T-helper 1 cell (primary cell): ENCODE data around the gene LCN15.

Source experiments
- DNase-seq, 5 donors: peaks; one replicate each; pipeline ENCODE4 v3.0.0-alpha.2; 2012 to 2020

The LCN15 gene

GRCh38 chr9:136740069-136740468 is 24.2 kb downstream of the LCN15 start:
- no peak for DNase-seq

GRCh38 chr9:136739509-136739908 is 24.8 kb downstream of the LCN15 start:
- DNase-seq: no peak

- DNase-seq: no peak
Measured at GRCh38 chr9:136738960-136739359, 25.4 kb downstream of the LCN15 start.

- no peak for DNase-seq
Measured at GRCh38 chr9:136735812-136736480, 28.4 kb downstream of the LCN15 start.

GRCh38 chr9:136734837-136735496 is 29.4 kb downstream of the LCN15 start:
- peak in 1 of 5 donors; percentile 33 for DNase-seq

GRCh38 chr9:136733611-136734010 is 30.7 kb downstream of the LCN15 start:
- no peak for DNase-seq

GRCh38 chr9:136732444-136733178 is 31.7 kb downstream of the LCN15 start:
- DNase-seq: no peak

- no peak for DNase-seq
Measured at GRCh38 chr9:136729926-136730325, 34.4 kb downstream of the LCN15 start.

- DNase-seq: no peak
Measured at GRCh38 chr9:136729144-136729543, 35.2 kb downstream of the LCN15 start.

GRCh38 chr9:136728548-136729123 is 35.7 kb downstream of the LCN15 start:
- DNase-seq: no peak

GRCh38 chr9:136728080-136728547 is 36.2 kb downstream of the LCN15 start:
- peak; percentile 82 to 92 (median 89) for DNase-seq

- DNase-seq: peak in 3 of 5 donors; percentile 39 to 60 (median 47)
Measured at GRCh38 chr9:136726631-136727191, 37.6 kb downstream of the LCN15 start.

GRCh38 chr9:136726118-136726517 is 38.2 kb downstream of the LCN15 start:
- DNase-seq: no peak

- DNase-seq: no peak
Measured at GRCh38 chr9:136725612-136726011, 38.7 kb downstream of the LCN15 start.

GRCh38 chr9:136724772-136725171 is 39.5 kb downstream of the LCN15 start:
- DNase-seq: no peak

- DNase-seq: no peak
Measured at GRCh38 chr9:136723989-136724388, 40.3 kb downstream of the LCN15 start.

GRCh38 chr9:136723362-136723976 is 40.8 kb downstream of the LCN15 start:
- DNase-seq: no peak

- DNase-seq: no peak
Measured at GRCh38 chr9:136722969-136723356, 41.4 kb downstream of the LCN15 start.

GRCh38 chr9:136722093-136722968 is 42.0 kb downstream of the LCN15 start:
- no peak for DNase-seq

- no peak for DNase-seq
Measured at GRCh38 chr9:136721339-136722092, 42.8 kb downstream of the LCN15 start.

GRCh38 chr9:136720898-136721338 is 43.4 kb downstream of the LCN15 start:
- no peak for DNase-seq
